ENCODE results near the gene POM121. TPM values are rescaled to one million over a fixed set of nuclear protein-coding genes. Genes with fewer than 3 reads are reported as not detected.
A peak's percentile ranks its signal among the peaks of the same experiment; 100 is the strongest.
"Not testable (repeated sequence)": the region's sequence is repeated elsewhere in the genome, so short reads cannot be mapped to it uniquely, and the experiment has no call there.

The POM121 gene
- total and polyA plus RNA-seq, 5 donors from 2014 or later, result 6.1 to 66.9 (median 8.4) TPM

DNA sequence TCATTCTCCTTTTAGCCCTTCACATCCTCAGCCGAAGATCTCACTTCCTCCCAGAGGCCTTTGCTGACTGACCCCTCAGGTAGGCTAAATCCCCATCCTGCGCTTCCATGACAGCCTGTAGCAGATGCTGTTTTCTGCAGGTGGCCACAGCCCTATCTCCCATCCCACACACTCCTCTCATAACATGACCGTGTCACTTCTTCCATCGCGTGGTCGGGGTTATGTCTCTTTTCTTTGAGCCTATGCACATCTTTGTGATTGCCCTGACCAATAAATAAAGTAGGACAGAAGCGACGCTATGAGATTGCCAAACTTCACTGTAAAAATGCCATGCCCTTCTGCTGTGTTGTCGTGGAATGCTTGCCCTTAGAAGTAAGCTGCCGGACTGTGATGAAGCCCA is 11.1 kb upstream of the POM121 start:
- Mint-ChIP-seq H3K4me1 (peaks cover 5 to 19% (median 16%) of the 10 kb centered on the region in 4 donors), H3K27ac (peak overlapping the region in 1 of 3 donors; percentile 32), H3K36me3 (peaks cover 29% of the 10 kb centered on the region)
- DNase-seq; H3K27ac ChIP-seq (ENCODE audit: insufficient read depth, low read length, poor library complexity, severe bottlenecking); H3K27me3 ChIP-seq (ENCODE audit: control insufficient read depth, insufficient read depth, low read length); H3K9me3 ChIP-seq (ENCODE audit: control insufficient read depth in 2 of 2, low read length in 2 of 2); H3K9me3 Mint-ChIP-seq; H3K4me3 Mint-ChIP-seq; H3K4me3 ChIP-seq (ENCODE audit: low read depth, low read length); H3K27me3 Mint-ChIP-seq; ATAC-seq (ENCODE audit: low read depth in 2 of 2); H3K4me1 ChIP-seq (ENCODE audit: control insufficient read depth, insufficient read depth, low read length, poor library complexity, severe bottlenecking): not testable (repeated sequence)
- peaks cover 26% of the 10 kb centered on the region for H3K36me3 ChIP-seq (ENCODE audit: control insufficient read depth, insufficient read depth, low read length)

DNA sequence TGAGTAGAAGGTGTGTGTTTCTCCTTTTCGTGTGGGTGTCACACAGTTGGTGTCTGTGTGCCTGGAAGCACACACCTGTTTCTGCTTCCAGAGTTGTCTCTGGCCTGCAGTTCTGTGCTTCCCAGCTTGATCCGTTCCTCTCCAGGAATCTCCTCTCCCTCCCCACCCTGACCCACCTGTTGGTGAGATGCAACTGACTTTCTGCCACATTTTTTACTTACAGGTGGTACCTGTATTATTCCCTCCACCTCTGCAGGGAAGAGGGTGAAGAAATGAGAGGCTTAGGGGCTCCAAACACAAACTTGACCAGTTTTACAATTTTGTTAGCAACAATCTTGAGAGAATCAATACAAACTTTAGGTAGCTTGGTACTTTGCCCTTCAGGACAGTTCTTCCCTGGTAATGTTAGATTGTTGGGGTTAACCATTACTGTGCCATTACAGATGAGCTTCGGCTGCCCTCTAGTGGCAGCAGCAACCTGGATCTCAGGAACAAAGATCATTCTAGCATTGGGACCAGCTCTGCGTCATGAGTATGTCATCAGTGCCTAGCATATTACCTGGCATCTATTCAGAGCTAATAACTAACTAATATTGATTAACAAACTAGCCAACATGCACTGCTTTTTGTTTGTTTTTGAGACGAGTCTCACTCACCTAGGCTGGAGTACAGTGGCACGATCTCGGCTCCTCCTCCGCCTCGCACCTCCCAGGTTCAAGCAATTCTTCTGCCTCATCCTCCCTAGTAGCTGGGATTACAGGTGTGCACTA is 10.0 kb upstream of the POM121 start:
- not testable (repeated sequence) for H3K9me3 Mint-ChIP-seq; H3K27me3 Mint-ChIP-seq; H3K4me1 ChIP-seq (ENCODE audit: control insufficient read depth, insufficient read depth, low read length, poor library complexity, severe bottlenecking); H3K27ac ChIP-seq (ENCODE audit: insufficient read depth, low read length, poor library complexity, severe bottlenecking); H3K4me3 ChIP-seq (ENCODE audit: low read depth, low read length); H3K27me3 ChIP-seq (ENCODE audit: control insufficient read depth, insufficient read depth, low read length); H3K9me3 ChIP-seq (ENCODE audit: control insufficient read depth in 2 of 2, low read length in 2 of 2)
- DNase-seq (peak; percentile 25 to 60 (median 43)), ATAC-seq (ENCODE audit: low read depth in 2 of 2) (peak; percentile 76 to 82)
- peaks cover 5 to 25% (median 16%) of the 10 kb centered on the region in 4 donors for H3K4me1 Mint-ChIP-seq
- H3K36me3 Mint-ChIP-seq, result peaks cover 32% of the 10 kb centered on the region
- peaks cover 22% of the 10 kb centered on the region for H3K36me3 ChIP-seq (ENCODE audit: control insufficient read depth, insufficient read depth, low read length)
- H3K27ac Mint-ChIP-seq, result peak overlapping the region; percentile 52 to 82 (median 68)
- peak overlapping the region in 1 of 4 donors; percentile 15 for H3K4me3 Mint-ChIP-seq

DNA sequence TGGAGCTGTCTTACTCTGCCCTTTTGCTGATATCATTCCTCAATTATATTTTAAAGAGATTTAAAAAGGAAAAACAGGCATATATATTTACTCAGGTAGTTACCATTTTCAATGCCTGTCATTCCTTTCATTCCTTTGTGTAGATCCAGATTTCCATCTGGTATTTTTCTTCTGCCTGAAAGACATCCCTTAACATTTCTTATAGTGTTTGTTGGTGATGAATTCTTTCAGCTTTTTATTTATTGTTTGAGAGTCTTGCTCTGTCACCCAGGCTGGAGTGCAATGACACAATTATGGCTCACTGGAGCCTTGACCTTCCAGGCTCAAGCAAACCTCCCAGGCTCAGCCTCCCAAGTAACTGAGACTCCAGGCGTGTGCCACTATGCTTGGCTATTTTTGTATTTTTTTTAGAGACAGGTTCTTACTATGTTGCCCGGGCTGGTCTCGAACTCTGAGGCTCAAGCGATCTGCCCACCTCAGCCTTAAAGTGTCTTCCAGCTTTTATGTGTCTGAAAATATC is 5.6 kb upstream of the POM121 start:
- H3K27me3 Mint-ChIP-seq, result no peaks in the 10 kb centered on the region
- H3K9me3 Mint-ChIP-seq, result no peaks in the 10 kb centered on the region
- H3K4me3 ChIP-seq (ENCODE audit: low read depth, low read length), result no peak overlapping the region
- peaks cover 9 to 42% (median 12%) of the 10 kb centered on the region in 4 donors for H3K4me1 Mint-ChIP-seq
- ATAC-seq (ENCODE audit: low read depth in 2 of 2) (no peak), DNase-seq (no peak)
- no peak overlapping the region for H3K27ac Mint-ChIP-seq
- H3K27ac ChIP-seq (ENCODE audit: insufficient read depth, low read length, poor library complexity, severe bottlenecking), result no peak overlapping the region
- H3K4me3 Mint-ChIP-seq, result no peak overlapping the region
- peaks cover 14% of the 10 kb centered on the region for H3K36me3 Mint-ChIP-seq
- H3K36me3 ChIP-seq (ENCODE audit: control insufficient read depth, insufficient read depth, low read length), result peaks cover 5% of the 10 kb centered on the region
- no peaks in the 10 kb centered on the region for H3K9me3 ChIP-seq (ENCODE audit: control insufficient read depth in 2 of 2, low read length in 2 of 2)
- H3K27me3 ChIP-seq (ENCODE audit: control insufficient read depth, insufficient read depth, low read length), result no peaks in the 10 kb centered on the region
- peaks cover 4% of the 10 kb centered on the region for H3K4me1 ChIP-seq (ENCODE audit: control insufficient read depth, insufficient read depth, low read length, poor library complexity, severe bottlenecking)

DNA sequence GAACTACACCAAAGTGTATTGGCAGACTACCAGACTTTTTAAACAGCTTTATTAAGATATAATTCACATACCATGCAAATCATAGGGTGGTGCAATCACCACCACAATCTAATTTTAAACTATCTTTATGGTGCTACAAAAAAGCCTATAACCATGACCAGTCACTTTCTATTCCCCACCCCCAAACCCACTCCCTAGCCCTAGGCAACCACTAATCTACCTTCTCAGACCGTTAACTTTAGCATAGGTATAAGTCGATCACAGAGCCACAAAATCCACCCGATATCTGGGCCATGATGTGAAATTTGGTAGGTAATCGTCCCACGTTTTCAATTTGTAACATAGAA is 536 bp upstream of the POM121 start:
- no peak for DNase-seq
- Histone ChIP-seq H3K4me3 (ENCODE audit: low read depth, low read length) (peak overlapping the region; percentile 95), H3K4me1 (ENCODE audit: control insufficient read depth, insufficient read depth, low read length, poor library complexity, severe bottlenecking) (peaks cover 26% of the 10 kb centered on the region), H3K9me3 (ENCODE audit: control insufficient read depth in 2 of 2, low read length in 2 of 2) (no peaks in the 10 kb centered on the region), H3K36me3 (ENCODE audit: control insufficient read depth, insufficient read depth, low read length) (peaks cover 20% of the 10 kb centered on the region), H3K27me3 (ENCODE audit: control insufficient read depth, insufficient read depth, low read length) (no peaks in the 10 kb centered on the region), H3K27ac (ENCODE audit: insufficient read depth, low read length, poor library complexity, severe bottlenecking) (peak overlapping the region; percentile 95)
- Mint-ChIP-seq H3K4me3 (peak overlapping the region; percentile 95 to 99 (median 97)), H3K4me1 (peaks cover 16 to 60% (median 27%) of the 10 kb centered on the region in 4 donors), H3K36me3 (peaks cover 24% of the 10 kb centered on the region), H3K9me3 (no peaks in the 10 kb centered on the region), H3K27ac (peak overlapping the region; percentile 98 to 99 (median 98)), H3K27me3 (no peaks in the 10 kb centered on the region)
- ATAC-seq (ENCODE audit: low read depth in 2 of 2), result peak; percentile 4 to 6

DNA sequence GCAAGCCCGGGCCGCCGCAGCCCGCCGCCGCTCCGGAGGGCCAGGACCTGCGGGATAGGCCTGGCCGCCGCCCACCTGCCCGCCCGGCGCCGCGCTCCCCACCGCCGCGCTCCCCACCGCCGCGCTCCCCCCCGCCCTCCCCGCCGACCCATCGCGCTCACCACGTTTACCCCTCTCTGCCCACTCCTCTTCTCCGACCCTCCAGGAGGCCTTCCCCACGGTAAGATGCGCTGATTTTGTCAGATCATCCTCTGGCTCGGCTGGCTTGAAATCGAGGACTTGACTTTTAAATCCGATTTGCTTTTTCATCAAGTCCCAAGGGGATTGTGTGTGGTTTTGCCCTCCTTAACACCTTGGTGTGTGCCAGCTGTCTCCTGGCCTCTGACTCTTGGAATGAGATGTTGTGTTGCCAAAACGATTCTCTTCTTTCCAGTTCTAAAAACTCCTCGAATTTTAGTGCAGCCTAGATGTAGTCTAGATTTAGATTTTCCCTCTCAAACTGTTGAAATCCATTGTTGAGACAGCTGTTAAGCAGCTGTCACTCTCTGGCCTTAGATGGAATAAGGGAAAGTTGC is 738 bp downstream of the POM121 start:
- Mint-ChIP-seq H3K4me3 (peak overlapping the region; percentile 92 to 97 (median 96)), H3K36me3 (peaks cover 24% of the 10 kb centered on the region), H3K4me1 (peaks cover 17 to 55% (median 25%) of the 10 kb centered on the region in 4 donors), H3K27me3 (no peaks in the 10 kb centered on the region), H3K27ac (peak overlapping the region; percentile 95 to 98 (median 97)), H3K9me3 (no peaks in the 10 kb centered on the region)
- H3K4me1 ChIP-seq (ENCODE audit: control insufficient read depth, insufficient read depth, low read length, poor library complexity, severe bottlenecking), result peaks cover 26% of the 10 kb centered on the region
- no peaks in the 10 kb centered on the region for H3K27me3 ChIP-seq (ENCODE audit: control insufficient read depth, insufficient read depth, low read length)
- ATAC-seq (ENCODE audit: low read depth in 2 of 2), result no peak
- H3K9me3 ChIP-seq (ENCODE audit: control insufficient read depth in 2 of 2, low read length in 2 of 2), result no peaks in the 10 kb centered on the region
- H3K36me3 ChIP-seq (ENCODE audit: control insufficient read depth, insufficient read depth, low read length), result peaks cover 29% of the 10 kb centered on the region
- peak overlapping the region; percentile 95 for H3K27ac ChIP-seq (ENCODE audit: insufficient read depth, low read length, poor library complexity, severe bottlenecking)
- peak in 1 of 3 donors; percentile 12 for DNase-seq
- H3K4me3 ChIP-seq (ENCODE audit: low read depth, low read length), result peak overlapping the region; percentile 84

DNA sequence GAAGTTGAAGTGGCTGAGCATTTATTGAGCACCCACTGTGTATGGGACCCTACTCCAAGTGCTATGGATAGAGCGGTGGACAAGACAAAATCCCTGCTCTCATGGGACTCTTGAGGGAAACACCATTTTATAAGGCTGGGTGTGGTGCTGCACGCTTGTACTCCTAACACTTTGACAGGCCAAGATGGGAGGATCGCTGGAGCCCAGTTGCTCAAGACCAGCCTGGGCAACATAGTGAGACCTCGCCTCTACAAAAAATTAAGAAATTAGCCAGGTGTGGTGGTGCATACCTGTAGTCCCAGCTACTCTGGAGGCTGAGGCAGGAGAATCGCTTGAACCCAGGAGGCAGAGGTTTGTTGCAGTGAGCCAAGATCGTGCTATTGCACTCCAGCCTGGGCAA is 2.9 kb downstream of the POM121 start:
- not testable (repeated sequence) for H3K27ac ChIP-seq (ENCODE audit: insufficient read depth, low read length, poor library complexity, severe bottlenecking); H3K27me3 ChIP-seq (ENCODE audit: control insufficient read depth, insufficient read depth, low read length); H3K4me3 Mint-ChIP-seq; H3K27ac Mint-ChIP-seq; H3K4me3 ChIP-seq (ENCODE audit: low read depth, low read length); H3K27me3 Mint-ChIP-seq; DNase-seq; H3K9me3 Mint-ChIP-seq; H3K9me3 ChIP-seq (ENCODE audit: control insufficient read depth in 2 of 2, low read length in 2 of 2); ATAC-seq (ENCODE audit: low read depth in 2 of 2)
- Mint-ChIP-seq H3K4me1 (peaks cover 20 to 44% (median 27%) of the 10 kb centered on the region in 4 donors), H3K36me3 (peaks cover 27% of the 10 kb centered on the region)
- H3K36me3 ChIP-seq (ENCODE audit: control insufficient read depth, insufficient read depth, low read length), result peaks cover 38% of the 10 kb centered on the region
- H3K4me1 ChIP-seq (ENCODE audit: control insufficient read depth, insufficient read depth, low read length, poor library complexity, severe bottlenecking), result peaks cover 26% of the 10 kb centered on the region

DNA sequence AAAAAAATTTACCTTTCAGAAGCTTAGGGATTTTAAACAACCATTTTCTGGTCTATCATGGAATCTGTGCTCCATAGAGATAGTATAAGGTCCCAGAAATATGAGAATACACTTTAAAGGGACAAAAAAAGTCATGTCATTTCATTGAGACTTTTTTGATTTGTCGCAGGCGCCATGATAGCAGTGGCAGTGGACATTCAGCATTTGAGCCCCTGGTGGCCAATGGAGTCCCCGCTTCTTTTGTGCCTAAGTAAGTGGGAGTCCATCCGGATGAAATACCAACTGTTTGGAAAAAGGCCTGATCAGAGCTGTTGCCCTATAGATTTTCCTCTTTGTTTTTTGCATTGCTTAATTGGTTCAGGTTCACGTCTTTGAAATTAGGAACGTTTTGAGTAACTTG is 3.3 kb downstream of the POM121 start:
- peaks cover 26% of the 10 kb centered on the region for H3K4me1 ChIP-seq (ENCODE audit: control insufficient read depth, insufficient read depth, low read length, poor library complexity, severe bottlenecking)
- H3K27ac Mint-ChIP-seq; DNase-seq; H3K4me3 Mint-ChIP-seq; H3K4me3 ChIP-seq (ENCODE audit: low read depth, low read length); H3K9me3 ChIP-seq (ENCODE audit: control insufficient read depth in 2 of 2, low read length in 2 of 2); H3K27ac ChIP-seq (ENCODE audit: insufficient read depth, low read length, poor library complexity, severe bottlenecking); H3K27me3 Mint-ChIP-seq; H3K27me3 ChIP-seq (ENCODE audit: control insufficient read depth, insufficient read depth, low read length); ATAC-seq (ENCODE audit: low read depth in 2 of 2); H3K9me3 Mint-ChIP-seq: not testable (repeated sequence)
- peaks cover 38% of the 10 kb centered on the region for H3K36me3 ChIP-seq (ENCODE audit: control insufficient read depth, insufficient read depth, low read length)
- H3K36me3 Mint-ChIP-seq, result peaks cover 27% of the 10 kb centered on the region
- peaks cover 20 to 42% (median 26%) of the 10 kb centered on the region in 4 donors for H3K4me1 Mint-ChIP-seq

Measured in CD4-positive, CD25-positive, alpha-beta regulatory T cell (primary cell).